NCI-H774 (cell line): Measurements from ENCODE around the gene RHOC.

Experiments
- DNase-seq: peaks from one replicate; lab custom pipeline; 2025; lab: John Stamatoyannopoulos, UW

The RHOC gene

DNA sequence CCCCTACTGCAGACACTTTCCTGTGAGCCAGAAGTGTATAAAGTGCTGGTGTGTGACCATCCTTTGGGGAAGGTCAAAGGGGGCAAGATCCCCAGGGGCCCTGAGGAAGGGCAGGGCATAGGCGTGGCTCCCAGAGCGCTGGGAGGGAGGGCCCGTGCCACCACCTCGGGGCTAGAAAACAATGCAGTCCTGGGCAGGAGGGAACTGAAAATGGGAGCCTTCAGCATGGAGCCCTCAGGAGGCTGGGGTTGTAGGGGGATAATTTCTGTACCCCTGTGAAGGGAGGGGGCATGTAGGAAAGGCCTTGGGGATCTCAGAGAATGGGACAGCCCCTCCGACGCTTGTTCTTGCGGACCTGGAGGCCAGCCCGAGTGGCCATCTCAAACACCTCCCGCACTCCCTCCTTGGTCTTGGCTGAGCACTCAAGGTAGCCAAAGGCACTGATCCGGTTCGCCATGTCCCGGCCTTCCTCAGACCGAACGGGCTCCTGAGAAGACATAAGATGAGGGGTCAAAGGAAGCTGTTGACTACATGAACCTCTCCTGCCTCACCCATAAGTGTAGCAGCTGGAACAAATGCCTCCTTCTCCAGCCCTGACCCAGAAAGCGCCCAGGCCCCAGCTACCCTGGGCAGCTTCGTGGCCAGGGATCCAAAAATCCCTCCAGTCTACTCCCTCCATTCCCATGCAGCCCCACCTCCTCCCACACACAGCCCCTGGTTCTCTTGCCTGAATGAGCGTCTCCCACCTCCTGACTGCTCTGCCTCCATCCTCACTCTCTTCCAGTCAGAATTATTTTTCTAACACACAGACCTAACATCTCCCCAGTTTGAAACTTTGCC lies 5.5 kb downstream of the RHOC start:
- DNase-seq = no peak

DNA sequence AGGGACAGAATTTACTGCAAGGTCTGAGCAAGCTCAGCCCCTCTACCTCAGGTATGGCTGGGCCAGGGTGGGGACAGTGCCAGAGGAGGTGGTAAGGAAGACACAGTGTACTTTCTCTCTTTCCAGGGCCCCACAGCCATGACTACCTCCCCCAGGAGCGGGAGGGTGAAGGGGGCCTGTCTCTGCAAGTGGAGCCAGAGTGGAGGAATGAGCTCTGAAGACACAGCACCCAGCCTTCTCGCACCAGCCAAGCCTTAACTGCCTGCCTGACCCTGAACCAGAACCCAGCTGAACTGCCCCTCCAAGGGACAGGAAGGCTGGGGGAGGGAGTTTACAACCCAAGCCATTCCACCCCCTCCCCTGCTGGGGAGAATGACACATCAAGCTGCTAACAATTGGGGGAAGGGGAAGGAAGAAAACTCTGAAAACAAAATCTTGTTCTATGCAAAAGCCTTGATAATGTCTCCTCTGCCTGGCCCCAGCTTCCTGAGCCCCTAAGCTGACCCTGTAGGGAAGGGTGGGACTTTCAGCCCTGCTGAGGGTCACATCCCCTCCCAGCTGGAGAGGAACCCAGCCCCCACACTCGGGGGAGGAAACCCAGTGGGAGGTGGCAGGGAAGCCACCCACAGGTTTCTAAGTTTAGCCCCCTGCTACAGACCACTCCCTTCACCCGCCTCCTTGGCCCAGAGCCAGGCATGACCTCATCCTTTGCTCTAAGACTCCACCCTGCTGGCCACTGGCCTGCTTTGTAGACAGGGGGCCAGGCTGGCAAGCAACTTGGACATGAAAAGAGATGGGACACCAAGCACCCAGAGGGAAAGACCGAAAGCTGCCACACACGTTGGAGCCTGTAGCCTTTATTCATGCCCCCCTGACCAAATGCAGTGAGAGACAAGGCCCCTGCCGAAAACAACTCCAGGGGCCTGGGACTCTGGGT lies 6.4 kb downstream of the RHOC start:
- peak; percentile 30 for DNase-seq

DNA sequence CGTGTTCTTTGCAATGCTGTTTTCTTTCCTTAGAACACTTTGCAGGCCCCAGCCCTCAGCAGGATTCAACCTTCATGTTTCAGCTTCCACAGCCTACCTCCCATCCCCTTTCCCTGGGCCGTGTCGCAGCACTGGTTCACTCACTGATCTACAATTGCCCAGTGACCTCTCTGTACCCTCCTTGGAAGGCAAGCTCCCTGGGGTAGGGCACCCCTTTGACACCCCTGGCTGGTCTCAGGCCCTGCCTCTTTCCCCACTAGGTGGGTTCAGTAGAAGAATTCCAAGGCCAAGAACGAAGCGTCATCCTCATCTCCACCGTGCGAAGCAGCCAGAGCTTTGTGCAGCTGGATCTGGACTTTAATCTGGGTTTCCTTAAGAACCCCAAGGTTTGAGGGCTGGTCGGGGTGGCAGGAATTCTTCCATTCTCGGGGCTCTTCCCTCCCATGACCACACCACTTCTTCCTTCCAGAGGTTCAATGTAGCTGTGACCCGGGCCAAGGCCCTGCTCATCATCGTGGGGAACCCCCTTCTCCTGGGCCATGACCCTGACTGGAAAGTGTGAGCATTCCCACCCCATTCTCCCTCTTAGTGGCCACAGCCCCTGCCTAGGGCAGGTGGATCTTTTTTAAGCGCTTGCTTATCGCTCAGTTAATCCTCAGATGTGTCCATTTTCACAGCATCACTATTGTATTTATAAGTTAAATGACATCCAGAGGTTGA lies 7.3 kb downstream of the RHOC start:
- DNase-seq = no peak

DNA sequence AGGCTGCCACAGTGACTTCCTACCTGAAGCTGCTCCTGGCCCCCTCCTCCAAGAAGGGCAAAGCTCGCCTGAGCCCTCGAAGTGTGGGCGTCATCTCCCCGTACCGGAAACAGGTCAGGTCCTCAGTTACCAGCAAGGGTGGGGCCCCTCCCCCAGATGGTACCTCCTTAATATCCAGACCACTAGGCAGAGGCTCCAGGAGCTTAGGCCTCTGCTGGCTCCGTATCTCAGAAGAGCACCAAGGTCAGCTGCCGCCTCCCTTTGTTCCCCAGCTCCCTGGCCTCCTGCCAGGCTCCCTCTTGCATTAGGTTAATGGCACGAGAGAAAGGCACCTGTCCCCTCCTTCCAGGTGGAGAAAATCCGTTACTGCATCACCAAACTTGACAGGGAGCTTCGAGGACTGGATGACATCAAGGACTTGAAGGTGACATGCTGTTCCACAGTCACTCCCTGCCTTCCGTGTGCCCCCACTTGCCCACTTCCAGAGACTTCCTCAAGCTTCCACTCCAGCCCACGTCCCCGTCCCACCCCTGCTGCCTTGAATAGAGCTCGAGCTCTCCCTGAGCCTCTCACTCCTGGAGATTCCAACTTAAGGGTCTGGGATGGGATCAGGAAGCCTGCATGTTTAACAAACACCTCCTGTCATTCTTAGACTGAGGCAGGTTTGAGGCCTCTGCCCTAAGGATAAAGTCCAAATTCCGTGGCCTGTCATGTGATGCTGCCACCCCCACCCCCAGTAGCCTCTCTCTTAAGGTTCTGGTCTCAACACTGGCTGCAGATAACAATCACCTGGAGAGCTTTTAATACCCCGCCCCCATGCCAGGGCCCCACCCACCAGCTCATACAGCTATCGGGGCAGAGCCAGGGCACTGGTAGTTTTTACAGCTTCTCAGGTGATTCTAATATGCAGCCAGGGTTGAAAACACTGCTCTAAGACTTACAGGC lies 8.3 kb downstream of the RHOC start:
- DNase-seq = peak; percentile 51

DNA sequence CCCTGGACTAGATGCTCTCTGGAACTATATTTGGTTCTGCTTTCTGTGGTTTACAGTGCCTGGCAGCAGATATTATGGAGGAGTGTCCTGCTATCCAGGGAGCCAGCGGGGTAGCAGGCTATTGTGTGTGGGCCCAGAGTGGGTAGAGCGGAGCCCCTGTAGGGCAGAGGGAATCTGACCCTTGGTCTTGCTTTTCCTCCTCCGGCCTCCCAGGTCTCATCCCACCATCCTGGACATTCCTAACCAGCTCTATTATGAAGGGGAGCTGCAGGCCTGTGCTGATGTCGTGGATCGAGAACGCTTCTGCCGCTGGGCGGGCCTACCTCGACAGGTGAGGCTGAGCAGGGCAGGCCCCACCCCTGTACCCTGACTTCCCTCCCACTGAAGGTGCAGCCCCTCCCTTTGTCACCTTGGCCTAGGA lies 9.1 kb downstream of the RHOC start:
- DNase-seq = no peak

DNA sequence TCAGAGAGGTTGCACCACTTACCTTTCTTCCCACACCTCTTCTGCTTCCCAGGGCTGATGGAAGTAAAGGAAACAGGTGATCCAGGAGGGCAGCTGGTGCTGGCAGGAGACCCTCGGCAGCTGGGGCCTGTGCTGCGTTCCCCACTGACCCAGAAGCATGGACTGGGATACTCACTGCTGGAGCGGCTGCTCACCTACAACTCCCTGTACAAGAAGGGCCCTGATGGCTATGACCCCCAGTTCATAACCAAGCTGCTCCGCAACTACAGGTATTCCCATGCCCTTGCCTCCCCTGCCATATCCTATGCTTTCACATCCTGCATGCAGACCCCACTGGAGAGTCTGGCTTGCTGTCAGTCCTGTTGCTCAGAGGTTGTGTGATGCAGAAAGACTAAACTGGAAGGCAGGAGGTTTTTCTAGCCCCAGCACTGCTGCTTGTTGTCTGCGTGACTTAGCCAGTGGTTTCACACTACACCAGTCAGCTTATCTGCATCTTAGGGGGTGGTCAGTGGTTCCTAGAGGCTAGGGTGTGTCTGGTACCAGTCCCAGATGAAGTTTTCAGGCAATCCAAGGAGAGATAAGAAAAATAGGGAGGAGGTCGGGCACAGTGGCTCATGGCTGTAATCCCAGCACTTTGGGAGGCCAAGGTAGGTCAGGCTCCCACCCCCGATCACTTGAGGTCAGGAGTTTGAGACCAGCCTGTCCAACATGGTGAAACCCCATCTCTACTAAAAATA lies 10.2 kb downstream of the RHOC start:
- no peak for DNase-seq

DNA sequence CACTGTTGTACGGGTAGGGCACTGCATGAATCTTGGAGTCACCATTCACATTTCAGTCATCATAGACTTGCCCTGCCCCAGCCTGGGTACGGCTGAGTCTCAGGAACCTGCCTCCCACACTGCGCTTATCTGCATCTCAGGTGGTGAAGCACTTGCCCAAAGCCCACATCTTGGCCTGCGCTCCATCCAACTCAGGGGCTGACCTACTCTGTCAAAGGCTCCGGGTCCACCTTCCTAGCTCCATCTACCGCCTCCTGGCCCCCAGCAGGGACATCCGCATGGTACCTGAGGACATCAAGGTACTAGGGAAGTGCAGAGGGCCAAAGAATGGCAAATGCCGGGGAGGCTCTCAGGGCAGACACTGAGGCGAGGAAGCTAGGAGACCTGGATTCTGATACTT lies 11.7 kb downstream of the RHOC start:
- DNase-seq = no peak

DNA sequence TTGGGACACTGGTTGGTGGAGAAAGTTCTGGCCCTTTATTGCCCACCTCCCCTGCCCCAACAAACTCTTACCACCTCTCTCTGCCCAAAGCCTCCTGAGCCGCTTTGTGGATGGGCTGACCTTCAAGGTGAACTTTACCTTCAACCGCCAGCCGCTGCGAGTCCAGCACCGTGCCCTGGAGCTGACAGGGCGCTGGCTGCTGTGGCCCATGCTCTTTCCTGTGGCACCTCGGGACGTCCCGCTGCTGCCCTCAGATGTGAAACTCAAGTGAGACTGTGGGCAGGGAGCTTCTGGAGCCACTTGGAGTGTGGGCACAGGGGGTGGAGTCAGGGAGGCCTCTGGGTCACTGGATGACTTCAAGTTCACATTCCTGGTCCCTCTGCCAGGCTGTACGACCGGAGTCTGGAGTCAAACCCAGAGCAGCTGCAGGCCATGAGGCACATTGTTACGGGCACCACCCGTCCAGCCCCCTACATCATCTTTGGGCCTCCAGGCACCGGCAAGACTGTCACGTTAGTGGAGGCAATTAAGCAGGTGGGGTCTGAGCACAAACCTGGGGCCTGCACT lies 12.5 kb downstream of the RHOC start:
- DNase-seq = no peak

DNA sequence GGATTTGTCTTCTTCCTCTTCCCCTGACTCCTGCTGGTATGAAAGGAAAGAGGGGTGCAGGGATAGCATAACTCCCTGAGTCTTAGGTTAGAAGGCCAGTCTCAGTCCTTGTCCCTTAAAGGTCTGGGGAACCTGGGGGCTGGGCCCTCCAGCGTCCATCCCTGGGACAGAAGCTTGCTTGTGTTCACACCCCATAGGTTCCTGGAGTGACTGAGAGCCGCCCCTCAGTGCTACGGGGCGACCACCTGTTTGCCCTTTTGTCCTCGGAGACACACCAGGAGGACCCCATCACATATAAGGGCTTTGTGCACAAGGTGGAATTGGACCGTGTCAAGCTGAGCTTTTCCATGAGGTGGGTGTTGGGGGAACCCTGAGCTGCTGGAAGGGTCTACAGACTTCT lies 13.1 kb downstream of the RHOC start:
- no peak for DNase-seq

DNA sequence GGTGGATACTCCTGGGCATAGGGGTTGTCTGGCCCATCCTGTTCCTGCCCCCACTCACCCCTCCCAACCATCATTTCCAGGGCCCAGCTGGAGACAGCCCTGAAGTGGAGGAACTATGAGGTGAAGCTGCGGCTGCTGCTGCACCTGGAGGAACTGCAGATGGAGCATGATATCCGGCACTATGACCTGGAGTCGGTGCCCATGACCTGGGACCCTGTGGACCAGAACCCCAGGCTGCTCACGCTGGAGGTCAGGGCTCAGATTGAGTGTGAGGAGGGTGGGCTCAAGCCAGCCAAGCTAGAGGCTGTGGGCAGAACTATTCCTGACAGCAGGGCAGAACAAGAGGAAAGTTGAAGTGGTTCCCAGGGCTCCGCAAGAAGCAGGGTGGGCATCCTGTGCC lies 14.2 kb downstream of the RHOC start:
- DNase-seq = no peak

DNA sequence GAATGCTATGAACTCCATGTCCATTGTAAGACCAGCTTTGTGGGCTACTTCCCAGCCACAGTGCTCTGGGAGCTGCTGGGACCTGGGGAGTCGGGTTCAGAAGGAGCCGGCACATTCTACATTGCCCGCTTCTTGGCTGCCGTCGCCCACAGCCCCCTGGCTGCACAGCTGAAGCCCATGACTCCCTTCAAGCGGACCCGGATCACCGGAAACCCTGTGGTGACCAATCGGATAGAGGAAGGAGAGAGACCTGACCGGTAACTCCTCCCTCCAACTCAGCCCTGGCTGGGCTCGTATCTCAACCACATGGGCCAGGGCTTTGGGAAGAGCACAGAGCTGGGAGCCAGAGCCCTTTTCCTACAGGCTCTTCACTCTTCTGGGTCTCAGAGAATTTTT lies 17.1 kb downstream of the RHOC start:
- no peak for DNase-seq

DNA sequence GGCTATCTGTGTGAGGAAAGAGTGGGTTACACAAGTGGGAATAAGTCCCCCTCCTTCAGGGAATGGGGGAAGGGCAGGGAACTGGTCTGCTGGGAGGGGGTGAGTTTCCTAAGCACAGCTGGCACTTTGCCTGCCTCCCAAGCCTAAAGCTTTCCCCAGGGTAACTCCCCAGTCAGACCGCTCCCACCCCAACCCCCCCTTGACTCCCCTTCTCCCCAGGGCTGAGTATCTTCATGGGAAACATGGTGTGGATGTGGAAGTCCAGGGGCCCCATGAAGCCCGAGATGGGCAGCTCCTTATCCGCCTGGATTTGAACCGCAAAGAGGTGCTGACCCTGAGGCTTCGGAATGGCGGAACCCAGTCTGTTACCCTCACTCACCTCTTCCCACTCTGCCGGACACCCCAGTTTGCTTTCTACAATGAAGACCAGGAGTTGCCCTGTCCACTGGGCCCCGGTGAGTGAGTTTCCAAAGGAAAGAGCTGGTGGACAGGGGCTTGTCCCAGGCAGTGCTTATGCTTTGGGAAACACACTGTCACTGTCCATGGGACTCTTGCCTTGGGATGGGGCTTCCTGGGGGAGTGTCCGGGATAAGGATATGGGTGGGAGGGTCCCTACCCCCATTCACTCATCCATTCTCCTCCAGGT lies 17.6 kb downstream of the RHOC start:
- DNase-seq = no peak

DNA sequence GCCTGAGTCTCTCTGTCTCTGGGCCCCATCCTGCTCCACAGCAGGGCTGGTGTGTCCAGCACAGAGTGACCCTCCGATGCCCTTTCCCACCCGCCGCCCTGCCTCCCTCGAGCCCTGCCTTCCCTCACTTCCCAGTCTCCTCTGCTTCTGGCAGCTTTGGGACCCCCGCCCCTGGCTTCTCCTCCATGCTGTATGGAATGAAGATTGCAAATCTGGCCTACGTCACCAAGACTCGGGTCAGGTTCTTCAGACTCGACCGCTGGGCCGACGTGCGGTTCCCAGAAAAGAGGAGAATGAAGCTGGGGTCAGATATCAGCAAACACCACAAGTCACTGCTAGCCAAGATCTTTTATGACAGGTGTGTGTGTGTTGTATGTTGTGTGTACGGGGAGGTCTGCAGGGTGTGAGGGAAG lies 18.1 kb downstream of the RHOC start:
- no peak for DNase-seq

DNA sequence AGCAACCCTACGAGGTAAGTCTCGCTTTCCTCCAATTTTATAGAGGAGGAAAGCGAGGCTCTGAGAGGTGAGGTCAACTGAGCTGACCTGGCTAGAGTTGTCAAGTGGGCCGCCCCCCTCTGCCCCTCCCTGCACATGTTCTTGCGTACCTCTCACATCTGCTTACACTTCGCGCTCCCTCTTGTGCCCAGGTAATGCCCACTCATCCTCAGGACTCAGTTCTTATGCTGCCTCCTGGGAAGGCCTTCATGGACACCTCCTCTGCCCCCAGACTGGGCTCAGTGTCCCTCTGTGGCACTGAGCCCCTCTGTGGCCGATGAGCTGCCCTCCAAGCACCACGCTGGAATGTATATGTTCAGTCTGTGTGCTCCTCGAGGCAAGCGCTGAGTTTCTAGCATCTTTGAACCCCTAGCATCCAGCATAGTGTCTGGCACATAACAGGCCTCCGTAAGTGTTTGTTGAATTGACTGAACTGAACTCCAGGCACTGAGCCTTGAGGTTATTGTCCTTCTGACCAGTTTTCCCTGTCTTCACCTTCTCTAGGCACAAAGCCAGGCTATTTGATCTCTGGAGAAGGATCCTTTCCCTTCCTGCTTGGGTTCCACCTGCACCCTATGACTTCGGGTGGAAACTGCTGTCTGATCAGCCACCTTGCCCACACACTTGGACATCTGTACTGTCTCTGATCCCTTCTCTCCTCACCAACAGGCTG lies 19.0 kb downstream of the RHOC start:
- no peak for DNase-seq

DNA sequence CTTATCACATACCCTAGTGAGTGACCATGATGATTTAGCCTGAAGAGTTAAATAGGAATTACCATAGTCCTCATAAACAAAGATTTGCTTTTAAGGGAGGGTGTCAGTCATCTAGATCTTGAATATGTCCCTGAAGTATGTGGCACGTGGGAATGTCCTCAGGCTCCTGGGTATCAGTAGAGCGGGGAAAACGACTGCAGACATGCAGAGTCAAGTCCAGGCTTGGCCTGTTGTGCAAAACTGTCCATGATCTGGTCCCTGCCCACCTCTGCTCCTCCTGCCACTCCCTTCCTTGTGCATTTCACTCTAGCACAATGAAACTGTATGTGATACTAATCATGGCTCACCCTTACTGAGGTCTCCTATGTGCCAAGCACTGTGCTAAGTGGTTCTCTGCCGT lies 19.6 kb downstream of the RHOC start:
- DNase-seq = no peak

DNA sequence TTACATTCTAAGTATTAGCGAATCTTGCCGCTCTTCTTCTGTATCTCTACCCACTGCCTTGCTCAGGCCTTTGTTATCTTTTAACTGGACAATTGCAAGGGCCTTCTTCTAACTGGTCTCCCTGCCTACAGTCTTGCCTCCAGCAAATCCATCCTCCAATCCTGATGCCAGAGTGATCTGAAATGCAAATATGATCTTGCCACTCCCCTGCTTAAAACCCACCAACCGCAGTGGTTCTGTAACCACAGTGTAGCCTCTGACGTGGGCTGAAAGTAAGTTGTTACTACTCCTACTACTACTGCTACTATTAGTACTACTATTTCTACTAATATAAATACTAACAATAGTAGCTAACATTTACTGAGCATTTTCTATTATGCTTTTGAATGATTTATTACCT lies 20.1 kb downstream of the RHOC start:
- no peak for DNase-seq

DNA sequence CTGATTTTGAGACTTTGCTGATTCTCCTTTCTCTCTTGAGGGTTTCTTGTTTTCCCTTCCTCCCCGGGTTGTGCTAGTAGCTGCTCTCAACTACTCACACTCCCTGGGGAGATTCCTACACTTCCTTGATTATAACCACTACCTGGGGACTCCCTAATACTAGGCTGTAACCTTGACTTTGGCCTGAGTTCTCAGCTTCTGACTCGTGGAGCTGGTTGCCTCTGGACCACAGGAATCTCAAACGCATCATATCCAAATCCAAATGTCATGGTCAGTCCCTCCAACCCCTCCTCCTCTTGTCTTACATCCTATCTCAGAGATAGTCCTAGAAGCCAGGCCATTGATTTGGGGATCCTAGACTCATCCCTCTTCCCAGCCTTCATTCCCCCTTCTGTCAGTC lies 20.5 kb downstream of the RHOC start:
- DNase-seq = no peak

DNA sequence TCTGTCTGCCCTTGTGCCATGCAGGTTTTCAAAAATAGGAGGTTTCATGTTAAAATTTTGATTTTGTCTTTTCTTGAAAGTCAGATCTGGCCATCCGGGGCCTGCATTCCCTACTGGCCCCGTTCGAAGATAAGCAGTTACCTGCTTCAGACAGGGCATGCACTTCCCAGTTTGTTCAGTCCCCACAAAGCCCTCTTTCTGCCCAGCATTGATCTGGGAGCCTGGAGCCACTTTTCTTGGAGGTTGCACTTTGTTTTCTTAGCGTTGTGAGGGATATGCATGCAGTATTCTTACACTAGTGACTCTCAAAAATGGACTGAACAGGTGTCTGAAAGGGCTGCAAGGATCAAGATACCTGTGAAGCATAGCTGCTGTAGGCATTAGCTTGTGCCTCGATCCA lies 21.0 kb downstream of the RHOC start:
- DNase-seq = no peak

DNA sequence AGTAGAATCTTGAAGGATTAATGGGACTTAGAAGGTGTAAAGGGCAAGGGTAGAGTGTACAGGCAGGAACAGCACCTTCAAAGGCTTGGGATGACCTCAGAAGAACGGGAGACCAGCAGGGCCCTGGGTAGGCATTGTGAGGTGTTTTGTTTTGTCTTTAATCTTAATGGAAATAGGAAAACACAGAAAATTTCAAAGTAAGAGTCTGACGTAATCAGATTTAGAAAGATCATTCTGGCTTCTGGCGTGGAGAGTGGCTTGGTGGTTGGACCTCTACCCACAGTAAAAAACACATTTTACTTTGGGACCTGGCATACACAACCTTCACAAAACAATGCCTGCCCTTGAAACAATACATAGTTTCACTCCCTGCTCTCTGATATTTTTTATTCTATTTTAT lies 28.3 kb downstream of the RHOC start:
- DNase-seq = no peak
